Pancreas (tissue), 10 donors: ENCODE measurements around the gene RND1. TPM values are rescaled to one million over a fixed set of nuclear protein-coding genes. Genes with fewer than 3 reads are reported as not detected.

Source experiments
- ATAC-seq, 4 donors: fragments of 200-7000 bp; cut with Tn5 transposase; one replicate each; pipeline versions ENCODE4 v1.8.0 to v1.9.1; 2020; ENCODE audit warnings: mild to moderate bottlenecking in 4 of 4, moderate library complexity in 4 of 4
- DNase-seq, 6 donors: peaks; one replicate each; pipeline ENCODE4 v3.0.0-alpha.2; 2020
- FAIRE-seq: peaks from 2 replicates; lab custom pipeline; 2012; peaks lifted over from hg19 to GRCh38; lab: Jason Lieb, UNC
- H3K27ac ChIP-seq, 4 donors: fragments of 200-600 bp; sonication (generic); 1 replicate in 3 of 4; 2 replicates in 1 of 4; pipeline versions ENCODE4 v1.5.0 to v1.8.0; 2020
- H3K27me3 ChIP-seq, 4 donors: fragments of 200-600 bp; one replicate each; pipeline ENCODE4 v1.8.0; 2021
- H3K36me3 ChIP-seq, 3 donors: fragments of 200-600 bp; sonication (generic) in 1 of 3; one replicate each; pipeline versions ENCODE4 v1.5.0 to v1.8.0; 2020 to 2021
- H3K4me1 ChIP-seq, 3 donors: fragments of 200-600 bp; one replicate each; pipeline ENCODE4 v1.8.0; 2021
- H3K4me3 ChIP-seq, 4 donors: fragments of 200-600 bp; sonication (generic) in 2 of 4; one replicate each; pipeline versions ENCODE4 v1.5.0 to v1.8.0; 2020 to 2021
- H3K9me3 ChIP-seq, 4 donors: fragments of 200-600 bp; one replicate each; pipeline ENCODE4 v1.8.0; 2021
- CTCF ChIP-seq, 4 donors: fragments of 200-600 bp; sonication (generic) in 3 of 4; IDR thresholded peaks; one replicate each; pipeline versions ENCODE4 v1.5.0 to v1.8.0; 2021; ENCODE audit warnings: antibody characterized with exemption in 4 of 4
- WGBS, 2 donors: extraction: QIAGEN DNeasy Blood & Tissue Kit; methylation state at CpG; one replicate each; pipeline ENCODE4 v1.1.7; 2013; 5-methylcytosine and 5-hydroxymethylcytosine counted together
- intact Hi-C, 3 donors: fragments of 100-400 bp; cut with DNase I; formaldehyde crosslinking; loops; one replicate each; pipeline versions ENCODE4 v1.11.1 to v1.14.2; 2022
- polyA plus RNA-seq, 2 donors: library from polyadenylated mRNA; stranded (reverse); fragments of 200-250 nt; gene quantifications; one replicate each; pipeline ENCODE4 v1.2.3, GENCODE V29; 2013
- total RNA-seq, 6 donors: library from RNA; stranded (reverse); fragmentation: NEBNext Ultra II Directional in 4 of 6; extraction: Animal tissue kit (Norgen Biotek cat#: 25700) in 4 of 6; gene quantifications; one replicate each; pipeline versions ENCODE4 v1.2.1 to v1.2.4, GENCODE V29; 2021 to 2023
- donor health status: healthy with polysubstance abuse.
- donor health status: DM: no; HTN: no; CAD: no; lungs with moderate emphysema.
- donor health status: DM: no; HTN: no; CAD: no.
- donor health status: control.
- donor health status: control.
- donor health status: Bipolar disorder and iron deficiency.
- donor health status: DM: yes; HTN: yes; CAD: no.
- donor health status: DM: no; HTN: no; CAD: no.
- donor health status: DM: no; HTN: no; CAD: no.
- donor health status: DM: yes; HTN: yes; CAD: no.

Gene RND1
- total and polyA plus RNA-seq, 8 donors = 0.74 to 6.3 (median 2.1) TPM

- no peak for DNase-seq
- intact Hi-C loops = no loop called here
- FAIRE-seq = no peak
- Histone ChIP-seq H3K4me3 (no peak overlapping the region), H3K27me3 (no peaks in the 10 kb centered on the region), H3K9me3 (no peaks in the 10 kb centered on the region), H3K27ac (no peak overlapping the region), H3K4me1 (no peaks in the 10 kb centered on the region), H3K36me3 (peaks cover 14 to 47% (median 29%) of the 10 kb centered on the region in 3 donors)
- TF ChIP-seq CTCF (IDR thresholded peaks at IDR 0.05) = no peak
- no peak for ATAC-seq
- WGBS, 2 donors = 91 to 94% methylated on average over 16 of the region's 16 CpGs
Observed at GRCh38 chr12:48828841-48829575, 36.7 kb downstream of the RND1 start.

GRCh38 chr12:48828293-48828692, 37.4 kb downstream of the RND1 start:
- H3K4me3 ChIP-seq = no peak overlapping the region
- peak in 1 of 4 donors; percentile 4 for ATAC-seq
- 68 to 89% methylated on average over 2 of the region's 2 CpGs for WGBS, 2 donors
- peaks cover 11 to 40% (median 29%) of the 10 kb centered on the region in 3 donors for H3K36me3 ChIP-seq
- FAIRE-seq = no peak
- no peak for DNase-seq
- intact Hi-C loops = no loop called here
- no peaks in the 10 kb centered on the region for H3K4me1 ChIP-seq
- no peaks in the 10 kb centered on the region for H3K27me3 ChIP-seq
- no peak for TF ChIP-seq CTCF (IDR thresholded peaks at IDR 0.05)
- no peak overlapping the region for H3K27ac ChIP-seq
- no peaks in the 10 kb centered on the region for H3K9me3 ChIP-seq

GRCh38 chr12:48827513-48828096, 38.1 kb downstream of the RND1 start:
- ATAC-seq (no peak), FAIRE-seq (no peak), DNase-seq (no peak)
- H3K9me3 ChIP-seq = no peaks in the 10 kb centered on the region
- H3K27me3 ChIP-seq = no peaks in the 10 kb centered on the region
- 91 to 93% methylated on average over 17 of the region's 17 CpGs for WGBS, 2 donors
- no peak overlapping the region for H3K27ac ChIP-seq
- peaks cover 4 to 33% (median 26%) of the 10 kb centered on the region in 3 donors for H3K36me3 ChIP-seq
- no peak overlapping the region for H3K4me3 ChIP-seq
- intact Hi-C loops = no loop called here
- TF ChIP-seq CTCF (IDR thresholded peaks at IDR 0.05) = no peak
- H3K4me1 ChIP-seq = no peaks in the 10 kb centered on the region

- no peak for TF ChIP-seq CTCF (IDR thresholded peaks at IDR 0.05)
- H3K27ac ChIP-seq = no peak overlapping the region
- no peaks in the 10 kb centered on the region for H3K4me1 ChIP-seq
- H3K36me3 ChIP-seq = peaks cover 0 to 27% (median 20%) of the 10 kb centered on the region in 3 donors
- intact Hi-C loops = no loop called here
- no peaks in the 10 kb centered on the region for H3K27me3 ChIP-seq
- no peak for FAIRE-seq
- DNase-seq = no peak
- 72 to 82% methylated on average over 8 of the region's 8 CpGs for WGBS, 2 donors
- H3K4me3 ChIP-seq = no peak overlapping the region
- ATAC-seq = no peak
- no peaks in the 10 kb centered on the region for H3K9me3 ChIP-seq
Observed at GRCh38 chr12:48827026-48827425, 38.6 kb downstream of the RND1 start.
